Activated T-cell treated with anti-CD3 and anti-CD28 coated beads, Interleukin-2, amount 50 U/mL, for 24 hours (primary cell): ENCODE measurements around the gene LUZP2.

Experiments used
- DNase-seq: peaks from one replicate; pipeline ENCODE4 v3.0.0-alpha.2; 2020
- H3K27ac Mint-ChIP-seq: 2 replicates; pipeline ENCODE4 v1.8.0; 2020; ENCODE audit warnings: mild to moderate bottlenecking, mixed read lengths
- H3K27me3 Mint-ChIP-seq: 2 replicates; pipeline ENCODE4 v1.8.0; 2020; ENCODE audit warnings: mixed read lengths
- H3K36me3 Mint-ChIP-seq: 2 replicates; pipeline ENCODE4 v1.8.0; 2020; ENCODE audit warnings: low read depth, mixed read lengths
- H3K4me1 Mint-ChIP-seq: 2 replicates; pipeline ENCODE4 v1.8.0; 2020; ENCODE audit warnings: low read depth, mixed read lengths
- H3K4me3 Mint-ChIP-seq: 2 replicates; pipeline ENCODE4 v1.8.0; 2020; ENCODE audit warnings: mild to moderate bottlenecking, moderate library complexity, mixed read lengths
- H3K9me3 Mint-ChIP-seq: 2 replicates; pipeline ENCODE4 v1.8.0; 2020; ENCODE audit warnings: mixed read lengths

Gene LUZP2

DNA sequence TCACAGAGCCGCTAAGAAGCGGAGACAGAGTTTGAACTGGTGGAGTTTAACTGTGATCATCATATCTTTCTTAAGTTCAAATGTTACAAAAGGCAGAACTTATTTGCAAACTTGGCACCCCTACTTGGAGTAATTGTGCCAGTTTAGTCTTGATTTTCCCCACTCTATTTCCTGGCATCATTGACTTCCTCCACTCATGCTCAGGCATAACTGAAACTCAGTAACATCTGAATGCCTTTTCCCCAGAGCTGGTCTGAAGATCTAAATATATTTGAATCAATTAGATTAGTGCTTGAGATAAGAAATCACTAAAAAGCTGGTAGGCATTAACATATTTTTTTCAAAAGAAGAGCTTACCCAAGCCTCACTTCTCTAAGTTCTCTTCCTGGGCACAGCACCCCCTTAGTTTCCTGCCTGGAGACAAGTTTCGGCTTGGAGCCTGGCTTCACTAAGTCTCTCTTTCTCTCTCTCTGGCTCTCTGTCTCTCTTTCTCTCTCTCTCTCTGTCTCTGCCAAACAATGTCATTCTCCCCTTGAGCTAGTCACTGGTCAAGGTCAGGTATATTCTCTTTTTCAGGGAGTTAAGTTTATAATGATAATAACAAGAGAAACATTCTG lies 190.8 kb downstream of the LUZP2 start:
- no peak overlapping the region for H3K27ac Mint-ChIP-seq
- no peaks in the 10 kb centered on the region for H3K36me3 Mint-ChIP-seq
- DNase-seq, result no peak
- H3K4me1 Mint-ChIP-seq, result no peaks in the 10 kb centered on the region
- H3K4me3 Mint-ChIP-seq, result no peak overlapping the region
- H3K27me3 Mint-ChIP-seq, result no peaks in the 10 kb centered on the region
- H3K9me3 Mint-ChIP-seq, result peaks cover 11% of the 10 kb centered on the region

DNA sequence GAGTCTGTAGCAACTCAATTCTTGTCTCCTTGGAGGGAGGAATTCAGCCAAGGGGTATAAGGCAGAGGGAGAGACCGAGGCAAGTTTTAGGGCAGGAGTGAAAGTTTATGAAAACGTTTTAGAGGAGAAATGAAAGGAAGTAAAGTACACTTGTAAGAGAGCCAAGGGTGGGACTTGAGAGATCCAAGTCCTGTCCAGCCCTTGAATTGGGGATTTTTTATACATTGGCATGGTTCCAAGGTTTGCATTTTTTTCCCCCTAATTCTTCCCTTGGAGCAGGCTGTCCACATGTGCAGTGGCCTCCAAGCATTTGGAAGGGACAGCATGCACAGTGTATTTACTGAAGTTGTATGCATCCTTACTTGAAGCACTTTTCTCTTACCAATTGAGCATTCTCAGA lies 192.1 kb downstream of the LUZP2 start:
- Mint-ChIP-seq H3K27ac (no peak overlapping the region), H3K27me3 (no peaks in the 10 kb centered on the region), H3K9me3 (peaks cover 9% of the 10 kb centered on the region), H3K4me1 (no peaks in the 10 kb centered on the region), H3K4me3 (no peak overlapping the region), H3K36me3 (no peaks in the 10 kb centered on the region)
- no peak for DNase-seq

DNA sequence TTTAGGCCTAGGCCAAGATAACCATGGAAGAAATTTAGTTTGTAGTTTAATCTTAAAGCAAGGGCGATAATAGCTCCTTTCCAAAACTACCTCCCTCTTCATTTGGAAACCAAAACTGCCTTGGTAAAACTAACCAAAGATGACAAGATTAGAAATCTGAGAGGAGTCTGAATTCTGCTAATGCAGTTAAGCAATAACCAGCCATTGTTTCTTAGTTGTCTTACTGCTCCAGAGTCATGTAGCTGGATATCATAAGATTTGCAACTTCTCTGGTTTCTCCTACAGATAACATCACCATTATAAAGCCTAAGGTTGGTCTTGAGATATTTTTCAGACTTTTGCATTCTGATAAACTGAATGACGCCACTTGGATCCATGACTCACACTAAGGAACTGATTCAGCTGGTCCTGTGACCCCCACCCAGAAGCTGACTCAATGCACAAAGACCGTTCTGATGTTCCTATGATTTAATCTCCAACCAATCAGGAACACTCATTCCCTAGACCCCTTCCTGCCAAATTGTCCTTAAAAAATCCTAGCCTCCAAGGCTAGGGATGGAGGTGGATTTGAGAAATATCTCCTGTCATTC lies 200.8 kb downstream of the LUZP2 start:
- DNase-seq, result no peak
- H3K27me3 Mint-ChIP-seq, result no peaks in the 10 kb centered on the region
- H3K9me3 Mint-ChIP-seq, result peaks cover 13% of the 10 kb centered on the region
- H3K27ac Mint-ChIP-seq, result no peak overlapping the region
- H3K4me3 Mint-ChIP-seq, result no peak overlapping the region
- no peaks in the 10 kb centered on the region for H3K36me3 Mint-ChIP-seq
- no peaks in the 10 kb centered on the region for H3K4me1 Mint-ChIP-seq

DNA sequence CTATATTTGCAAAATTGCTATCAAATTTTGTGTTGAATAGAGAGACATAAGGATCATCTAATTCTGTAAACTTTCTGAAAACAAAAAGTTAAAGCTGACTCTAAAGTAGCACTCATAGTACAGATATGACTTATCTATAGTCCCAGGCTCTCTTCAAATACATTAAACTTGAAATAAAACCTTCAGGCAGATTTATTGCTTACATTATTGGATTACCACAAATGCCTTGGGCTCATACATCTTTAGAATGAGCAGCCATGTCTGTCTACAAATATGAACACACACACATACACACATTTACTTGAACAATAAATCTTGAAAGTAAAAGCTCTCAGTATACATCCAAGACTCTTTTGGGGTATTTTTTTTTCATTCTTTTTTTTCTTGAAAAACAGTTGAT lies 207.9 kb downstream of the LUZP2 start:
- H3K4me3 Mint-ChIP-seq, result no peak overlapping the region
- DNase-seq, result no peak
- no peaks in the 10 kb centered on the region for H3K27me3 Mint-ChIP-seq
- no peak overlapping the region for H3K27ac Mint-ChIP-seq
- no peaks in the 10 kb centered on the region for H3K4me1 Mint-ChIP-seq
- peaks cover 17% of the 10 kb centered on the region for H3K9me3 Mint-ChIP-seq
- no peaks in the 10 kb centered on the region for H3K36me3 Mint-ChIP-seq

DNA sequence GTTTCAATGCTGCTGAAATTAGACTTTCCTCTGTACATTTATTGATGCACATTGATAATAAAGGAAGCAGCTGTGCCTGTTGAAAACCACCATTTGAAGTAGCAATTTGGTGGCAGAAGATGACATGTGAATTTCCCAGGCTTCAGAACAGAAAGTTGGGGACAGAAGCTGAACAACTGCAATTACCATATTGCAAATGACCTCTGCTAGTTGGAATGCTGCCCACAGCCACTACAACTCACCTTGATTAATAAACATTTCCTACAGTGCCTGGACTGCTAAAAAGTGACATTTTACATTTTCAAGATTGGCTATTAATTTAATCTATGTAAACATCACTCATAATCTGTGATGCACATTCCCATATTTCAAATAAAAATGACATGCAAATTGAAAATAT lies 208.6 kb downstream of the LUZP2 start:
- Mint-ChIP-seq H3K27me3 (no peaks in the 10 kb centered on the region), H3K4me3 (no peak overlapping the region), H3K9me3 (peaks cover 17% of the 10 kb centered on the region), H3K27ac (no peak overlapping the region), H3K36me3 (no peaks in the 10 kb centered on the region), H3K4me1 (no peaks in the 10 kb centered on the region)
- no peak for DNase-seq

DNA sequence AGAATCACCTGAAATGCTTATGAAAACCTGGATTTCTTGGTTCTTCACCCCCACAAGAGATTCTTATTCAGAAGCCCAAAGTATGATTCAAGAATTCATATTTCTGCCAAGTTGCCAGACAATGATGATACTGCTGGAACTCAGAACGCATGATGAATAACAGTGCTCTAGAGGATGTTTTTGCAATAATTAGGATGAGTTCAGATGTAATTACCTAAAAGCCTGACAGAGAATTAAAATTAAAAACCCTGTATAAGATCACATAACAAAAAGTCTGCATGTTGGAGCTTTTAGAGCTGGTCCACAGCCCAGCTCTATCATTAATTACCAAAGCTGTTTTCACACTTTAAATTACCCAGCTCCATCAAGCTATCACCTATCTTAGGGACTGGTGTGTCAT lies 211.8 kb downstream of the LUZP2 start:
- Mint-ChIP-seq H3K9me3 (peaks cover 17% of the 10 kb centered on the region), H3K4me1 (no peaks in the 10 kb centered on the region), H3K27me3 (no peaks in the 10 kb centered on the region), H3K36me3 (no peaks in the 10 kb centered on the region), H3K4me3 (no peak overlapping the region), H3K27ac (no peak overlapping the region)
- DNase-seq, result no peak

DNA sequence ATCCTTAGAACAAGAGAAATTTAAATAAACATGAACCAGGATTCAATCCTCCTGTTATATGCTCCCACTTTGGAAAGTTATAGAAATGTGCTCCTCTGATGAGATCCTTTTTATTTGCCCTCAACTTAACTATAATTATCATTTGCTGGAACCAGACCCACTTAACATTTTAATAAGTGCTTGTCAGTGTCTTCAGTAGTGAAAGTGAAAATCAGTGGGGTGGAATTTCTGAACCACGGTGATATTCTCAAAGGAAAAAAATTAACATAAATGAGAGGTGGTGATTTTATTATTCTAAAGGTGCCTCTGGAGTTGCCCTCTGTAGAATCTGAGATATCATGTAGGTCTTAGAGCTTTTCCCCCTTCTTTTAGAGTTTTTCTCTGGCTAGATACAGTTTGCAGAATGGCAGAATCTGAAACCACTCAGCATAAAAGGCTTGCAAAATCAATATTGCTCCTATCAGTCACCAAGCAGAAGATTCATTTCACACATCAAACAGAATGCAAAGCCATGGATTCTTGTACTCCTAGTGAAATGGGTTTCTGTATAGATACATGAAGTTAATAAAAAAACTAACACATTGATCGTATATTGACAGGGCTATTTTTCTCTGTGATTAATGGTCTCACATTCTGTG lies 213.2 kb downstream of the LUZP2 start:
- no peak for DNase-seq
- H3K36me3 Mint-ChIP-seq, result no peaks in the 10 kb centered on the region
- peaks cover 15% of the 10 kb centered on the region for H3K9me3 Mint-ChIP-seq
- no peaks in the 10 kb centered on the region for H3K4me1 Mint-ChIP-seq
- no peak overlapping the region for H3K27ac Mint-ChIP-seq
- H3K4me3 Mint-ChIP-seq, result no peak overlapping the region
- no peaks in the 10 kb centered on the region for H3K27me3 Mint-ChIP-seq

DNA sequence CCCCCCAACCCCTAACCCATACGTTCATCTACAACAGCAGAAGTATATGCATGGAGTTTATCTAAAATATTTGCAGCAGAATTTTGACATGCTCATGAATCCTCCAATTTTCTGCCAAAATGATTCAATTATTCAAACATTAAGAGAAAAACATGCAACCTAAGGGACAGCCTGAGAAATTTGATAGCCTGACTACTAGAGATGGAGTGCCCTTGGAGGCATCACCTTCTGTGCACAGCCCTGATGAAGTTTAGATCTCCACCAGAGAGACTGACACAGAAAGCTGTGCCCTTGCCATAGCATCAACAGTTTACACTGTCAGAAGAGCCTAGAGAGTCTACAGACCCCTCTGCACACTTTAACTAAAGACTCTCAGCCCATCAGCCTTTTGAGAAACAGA lies 217.7 kb downstream of the LUZP2 start:
- Mint-ChIP-seq H3K9me3 (peaks cover 13% of the 10 kb centered on the region), H3K4me3 (no peak overlapping the region), H3K27me3 (no peaks in the 10 kb centered on the region), H3K27ac (no peak overlapping the region), H3K36me3 (no peaks in the 10 kb centered on the region), H3K4me1 (no peaks in the 10 kb centered on the region)
- DNase-seq, result no peak

DNA sequence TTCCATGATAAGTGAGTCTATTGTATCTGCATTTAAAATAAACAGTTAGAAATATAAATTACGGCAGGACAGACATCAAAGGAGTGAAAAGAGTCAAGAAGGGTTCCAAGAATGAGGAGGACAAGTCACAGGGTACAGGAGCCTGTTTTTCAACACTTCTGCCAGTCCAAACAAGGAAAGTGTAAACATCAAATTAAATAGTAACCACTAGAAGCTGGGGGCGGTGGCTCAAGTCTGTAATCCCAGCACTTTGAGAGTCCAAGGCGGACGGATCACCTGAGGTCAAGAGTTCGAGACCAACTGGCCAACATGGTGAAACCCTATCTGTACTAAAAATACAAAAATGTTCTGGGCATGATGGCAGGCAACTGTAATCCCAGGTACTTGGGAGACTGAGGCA lies 219.6 kb downstream of the LUZP2 start:
- Mint-ChIP-seq H3K36me3 (no peaks in the 10 kb centered on the region), H3K27ac (no peak overlapping the region), H3K9me3 (peaks cover 12% of the 10 kb centered on the region), H3K4me3 (no peak overlapping the region), H3K4me1 (no peaks in the 10 kb centered on the region), H3K27me3 (no peaks in the 10 kb centered on the region)
- no peak for DNase-seq

DNA sequence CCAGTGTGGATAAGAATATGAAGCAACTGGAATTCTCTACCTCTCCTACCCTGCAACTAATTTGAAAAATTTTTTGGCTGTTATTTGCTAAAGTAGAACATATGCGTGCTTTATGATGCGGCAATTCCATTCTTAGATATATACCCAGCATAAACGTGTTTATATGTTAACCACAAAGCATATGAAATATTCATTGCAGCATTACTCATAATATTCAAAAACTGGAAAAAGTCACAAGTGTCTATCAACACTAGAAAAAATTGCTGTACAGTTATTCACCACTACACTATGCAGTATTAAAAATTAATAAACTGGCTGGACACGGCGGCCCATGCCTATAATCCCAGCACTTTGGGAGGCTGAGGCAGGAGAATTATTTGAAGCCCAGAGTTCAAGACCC lies 226.4 kb downstream of the LUZP2 start:
- H3K36me3 Mint-ChIP-seq, result no peaks in the 10 kb centered on the region
- no peak for DNase-seq
- H3K9me3 Mint-ChIP-seq, result peaks cover 5% of the 10 kb centered on the region
- no peaks in the 10 kb centered on the region for H3K4me1 Mint-ChIP-seq
- H3K27ac Mint-ChIP-seq, result no peak overlapping the region
- H3K27me3 Mint-ChIP-seq, result no peaks in the 10 kb centered on the region
- no peak overlapping the region for H3K4me3 Mint-ChIP-seq

DNA sequence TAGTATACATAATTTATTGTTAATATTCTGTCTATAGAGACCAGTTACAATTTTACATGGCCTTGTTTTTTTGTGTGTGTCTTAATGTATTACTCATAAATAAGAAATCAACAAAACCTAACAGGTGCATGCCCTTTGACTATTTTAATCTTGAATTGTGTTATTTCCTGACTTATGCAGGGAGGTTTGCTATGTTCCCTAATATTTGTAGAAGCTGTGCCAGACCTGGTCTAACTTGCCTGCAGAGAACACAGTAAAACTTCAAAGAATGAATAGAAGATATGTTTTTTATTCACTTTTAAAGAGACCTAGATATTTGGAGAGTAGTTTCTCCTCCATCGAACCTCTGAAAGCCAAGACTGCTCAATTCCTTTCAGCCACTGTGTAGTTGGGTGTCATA lies 234.7 kb downstream of the LUZP2 start:
- H3K36me3 Mint-ChIP-seq, result no peaks in the 10 kb centered on the region
- no peak overlapping the region for H3K4me3 Mint-ChIP-seq
- no peak overlapping the region for H3K27ac Mint-ChIP-seq
- peaks cover 12% of the 10 kb centered on the region for H3K9me3 Mint-ChIP-seq
- no peak for DNase-seq
- H3K27me3 Mint-ChIP-seq, result no peaks in the 10 kb centered on the region
- H3K4me1 Mint-ChIP-seq, result no peaks in the 10 kb centered on the region

DNA sequence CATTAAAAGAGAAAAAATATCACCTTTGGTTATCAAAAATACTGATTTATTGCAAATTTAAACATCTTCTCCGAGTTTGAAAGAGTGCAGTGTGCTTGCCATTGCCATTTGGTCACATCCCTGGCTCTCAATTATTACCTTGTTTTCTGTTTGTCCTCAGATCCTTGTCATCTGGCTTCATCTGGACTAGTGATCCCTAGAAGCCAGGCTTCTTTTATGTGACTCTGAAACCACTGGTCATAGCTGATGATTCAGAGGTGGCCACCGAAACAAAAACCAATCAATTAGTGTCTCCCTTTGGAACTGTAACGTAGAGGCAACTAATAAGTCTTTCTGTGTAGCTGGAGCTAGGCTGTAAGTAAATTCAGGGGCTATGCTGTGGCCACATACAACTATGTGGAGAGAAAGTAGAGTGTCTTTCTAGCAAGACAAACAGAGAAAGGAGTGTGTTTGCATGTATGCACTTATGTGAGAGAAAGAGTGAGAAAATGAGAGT lies 237.9 kb downstream of the LUZP2 start:
- Mint-ChIP-seq H3K27me3 (no peaks in the 10 kb centered on the region), H3K36me3 (no peaks in the 10 kb centered on the region), H3K27ac (no peak overlapping the region), H3K4me1 (no peaks in the 10 kb centered on the region), H3K4me3 (no peak overlapping the region), H3K9me3 (peaks cover 11% of the 10 kb centered on the region)
- DNase-seq, result no peak

DNA sequence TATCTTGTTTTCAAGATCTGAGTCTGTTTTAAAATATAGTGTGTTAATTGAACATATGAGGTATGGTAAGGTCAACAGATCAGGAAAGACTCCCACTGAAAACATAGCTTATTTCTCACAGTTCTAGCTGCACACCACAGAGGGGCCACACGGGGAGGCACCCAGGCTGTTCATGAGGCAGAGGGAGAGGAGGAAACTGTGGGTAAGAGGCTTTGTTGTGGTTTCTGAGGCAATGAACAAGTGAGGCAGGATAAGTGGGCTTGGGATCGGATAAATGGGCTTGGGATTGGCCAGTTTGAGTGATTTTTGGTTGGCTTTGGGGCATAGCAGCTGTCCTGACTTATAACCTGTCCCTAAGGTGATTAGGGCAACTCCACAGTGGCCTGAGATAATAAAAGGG lies 242.1 kb downstream of the LUZP2 start:
- no peaks in the 10 kb centered on the region for H3K36me3 Mint-ChIP-seq
- no peaks in the 10 kb centered on the region for H3K27me3 Mint-ChIP-seq
- DNase-seq, result no peak
- peaks cover 12% of the 10 kb centered on the region for H3K9me3 Mint-ChIP-seq
- H3K4me3 Mint-ChIP-seq, result no peak overlapping the region
- no peaks in the 10 kb centered on the region for H3K4me1 Mint-ChIP-seq
- no peak overlapping the region for H3K27ac Mint-ChIP-seq

DNA sequence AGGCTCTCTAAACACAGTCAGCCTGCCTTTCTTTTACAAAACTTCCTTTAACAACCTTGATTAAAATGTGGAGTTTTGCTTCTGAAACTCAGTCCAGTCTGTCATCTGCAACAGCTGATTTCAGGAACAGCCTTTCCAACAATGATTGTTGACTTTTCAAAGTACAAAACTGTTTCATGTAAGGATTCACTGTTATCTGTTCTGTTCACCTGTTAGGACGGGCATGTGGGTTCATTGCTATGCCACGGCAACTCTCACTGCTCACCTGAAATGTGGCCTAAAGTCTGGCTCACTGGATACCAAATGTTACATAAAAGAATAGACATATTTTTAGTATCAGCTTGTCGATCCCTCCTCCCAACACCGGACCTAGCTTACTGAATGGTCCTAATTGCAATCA lies 242.8 kb downstream of the LUZP2 start:
- H3K4me1 Mint-ChIP-seq, result no peaks in the 10 kb centered on the region
- DNase-seq, result no peak
- no peaks in the 10 kb centered on the region for H3K27me3 Mint-ChIP-seq
- no peaks in the 10 kb centered on the region for H3K36me3 Mint-ChIP-seq
- H3K9me3 Mint-ChIP-seq, result peaks cover 14% of the 10 kb centered on the region
- no peak overlapping the region for H3K4me3 Mint-ChIP-seq
- no peak overlapping the region for H3K27ac Mint-ChIP-seq
